ENCODE data around the gene ATP5F1B.

- TF ChIP-seq CTCF (IDR thresholded peaks at IDR 0.05) (no peak), POLR2AphosphoS5 (IDR thresholded peaks at IDR 0.05) (no peak), POLR2A (IDR thresholded peaks at IDR 0.05) (no peak)
Measured at GRCh38 chr12:56644654-56645053, 1.1 kb downstream of the ATP5F1B start.

Data from gastroesophageal sphincter (tissue), 3 donors.